GM12892 (cell line): ENCODE data around the gene VSIG1.

Experiments
- POLR2A ChIP-seq: IDR thresholded peaks from 2 replicates; pipeline ENCODE4 v1.6.1; 2011; ENCODE audit warnings: low read depth, low read length, control low read depth
- POLR2AphosphoS5 ChIP-seq: IDR thresholded peaks from 2 replicates; pipeline ENCODE4 v1.6.1; 2011; ENCODE audit warnings: low read depth, low read length, control low read depth
- TAF1 ChIP-seq: IDR thresholded peaks from 2 replicates; pipeline ENCODE4 v1.6.1; 2011; ENCODE audit warnings: low read depth, mild to moderate bottlenecking, control low read depth, low read length, borderline replicate concordance

DNA sequence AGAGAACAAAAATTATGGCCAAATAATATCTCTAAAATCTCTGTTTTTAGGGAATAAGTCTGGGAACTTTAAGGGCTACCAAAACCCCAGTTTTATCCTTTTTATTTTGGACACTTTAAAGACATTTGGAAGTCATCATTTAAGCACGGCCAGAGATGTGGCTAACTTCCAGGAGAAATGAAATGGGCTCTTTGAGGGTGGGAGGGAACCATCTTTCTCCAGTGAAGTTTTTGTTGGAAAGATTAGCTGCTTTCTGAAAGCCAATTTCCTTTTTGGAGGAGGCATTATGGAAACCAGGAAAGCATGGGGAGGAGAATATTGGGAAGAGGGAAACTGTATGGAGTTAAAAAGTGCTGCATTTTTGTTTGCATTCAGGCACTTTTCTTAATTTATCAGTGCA lies 4.8 kb downstream of the VSIG1 start:
- TF ChIP-seq POLR2A, result no peak
- TF ChIP-seq TAF1, result no peak
- TF ChIP-seq POLR2AphosphoS5, result no peak
